ENCODE results near the gene CXXC5. TPM values are rescaled to one million over a fixed set of nuclear protein-coding genes. Genes with fewer than 3 reads are reported as not detected.

The CXXC5 gene
- total RNA-seq, 1 donor, result 82.8 TPM

GRCh38 chr5:139733010-139733688, 85.0 kb downstream of the CXXC5 start:
- Histone ChIP-seq H3K27me3 (ENCODE audit: insufficient read depth, low read length) (no peaks in the 10 kb centered on the region), H3K4me3 (ENCODE audit: low read length) (no peak overlapping the region), H3K4me1 (ENCODE audit: insufficient read depth, low read length) (no peaks in the 10 kb centered on the region), H3K9me3 (ENCODE audit: low read depth, low read length) (no peaks in the 10 kb centered on the region)

Other genes with a start within 250 kb of the CXXC5 start
- gene SPATA24, start 244.3 kb upstream of the CXXC5 start, total RNA-seq, result 1.3 TPM
- 2.2 TPM for gene DNAJC18, start 208.8 kb upstream of the CXXC5 start, total RNA-seq
- not detected for gene ECSCR, start 185.6 kb upstream of the CXXC5 start, total RNA-seq
- gene SMIM33, start 177.3 kb upstream of the CXXC5 start, total RNA-seq, result not detected
- 38.4 TPM for gene STING1, start 165.6 kb upstream of the CXXC5 start, total RNA-seq
- 81.5 TPM for gene UBE2D2, start 87.0 kb upstream of the CXXC5 start, total RNA-seq
- 0.10 TPM for gene PSD2, start 147.5 kb downstream of the CXXC5 start, total RNA-seq

Measured in mononuclear cell (primary cell).